Mammary epithelial cell (primary cell): ENCODE data around the gene IL3.

Source experiments
- CTCF ChIP-seq, 2 donors: IDR thresholded peaks in 1 of 2; conservative IDR thresholded peaks in 1 of 2; 2 replicates each; pipeline ENCODE4 v1.5.1; 2011 to 2012; ENCODE audit warnings: inconsistent platforms in 2 of 2, low read length in 2 of 2, mild to moderate bottlenecking in 2 of 2, control low read depth in 1 of 2, low read depth in 1 of 2; ENCODE audit not compliant: insufficient read depth in 1 of 2; ENCODE audit errors: extremely low read depth in 1 of 2
- EZH2 ChIP-seq: IDR thresholded peaks from 2 replicates; pipeline ENCODE4 v1.6.1; 2012; ENCODE audit warnings: low read length, inconsistent platforms, borderline replicate concordance

GRCh38 chr5:132064140-132064539 lies 3.7 kb downstream of the IL3 start:
- no peak for TF ChIP-seq CTCF (conservative IDR thresholded peaks at IDR 0.05 in 1 of 2, IDR thresholded peaks at IDR 0.05 in 1 of 2; ENCODE audit: extremely low read depth in 1 of 2, insufficient read depth in 1 of 2, low read depth in 1 of 2, low read length in 2 of 2)
- no peak for TF ChIP-seq EZH2
